Neural crest cell (in vitro differentiated cells): ENCODE data around the gene ADCY3. TPM values are rescaled to one million over a fixed set of nuclear protein-coding genes. Genes with fewer than 3 reads are reported as not detected.
A peak's percentile ranks its signal among the peaks of the same experiment; 100 is the strongest.

Source experiments
- DNase-seq: peaks from one replicate; pipeline ENCODE4 v3.0.0; 2021; ENCODE audit warnings: low read depth, mixed read lengths, low spot score
- H3K27ac Mint-ChIP-seq: one replicate; pipeline ENCODE4 v1.8.0; 2021; ENCODE audit warnings: mild to moderate bottlenecking, mixed read lengths; ENCODE audit not compliant: unreplicated experiment
- H3K27me3 Mint-ChIP-seq: 2 replicates; pipeline ENCODE4 v1.8.0; 2021; ENCODE audit warnings: low read depth, mild to moderate bottlenecking, mixed read lengths
- H3K36me3 Mint-ChIP-seq: 2 replicates; pipeline ENCODE4 v1.8.0; 2021; ENCODE audit warnings: low read depth, mild to moderate bottlenecking, mixed read lengths
- H3K4me1 Mint-ChIP-seq: 2 replicates; pipeline ENCODE4 v1.8.0; 2021; ENCODE audit warnings: mixed read lengths
- H3K4me3 Mint-ChIP-seq: one replicate; pipeline ENCODE4 v1.8.0; 2021; ENCODE audit warnings: mild to moderate bottlenecking, mixed read lengths
- H3K9me3 Mint-ChIP-seq: 2 replicates; pipeline ENCODE4 v1.8.0; 2021; ENCODE audit warnings: mixed read lengths
- CTCF ChIP-seq: fragments of 200-600 bp; sonication (generic); conservative IDR thresholded peaks from 2 replicates; pipeline ENCODE4 v1.5.0; 2021; ENCODE audit warnings: antibody characterized with exemption, mild to moderate bottlenecking
- total RNA-seq: library from RNA; stranded (reverse); gene quantifications from 2 replicates; pipeline ENCODE4 v1.2.1, GENCODE V29; 2021

Gene ADCY3
- total RNA-seq, 1 donor from 2014 or later = 49.2 TPM

GRCh38 chr2:24832521-24832920, 87.5 kb downstream of the ADCY3 start:
- H3K4me1 Mint-ChIP-seq = peaks cover 37% of the 10 kb centered on the region
- H3K27ac Mint-ChIP-seq = peak overlapping the region; percentile 88
- peak overlapping the region; percentile 34 for H3K4me3 Mint-ChIP-seq
- no peaks in the 10 kb centered on the region for H3K9me3 Mint-ChIP-seq
- H3K36me3 Mint-ChIP-seq = peaks cover 20% of the 10 kb centered on the region
- TF ChIP-seq CTCF = no peak
- DNase-seq = no peak
- peaks cover 3% of the 10 kb centered on the region for H3K27me3 Mint-ChIP-seq

- Mint-ChIP-seq H3K27me3 (peaks cover 3% of the 10 kb centered on the region), H3K4me3 (peak overlapping the region; percentile 4), H3K27ac (peak overlapping the region; percentile 88), H3K4me1 (peaks cover 42% of the 10 kb centered on the region), H3K9me3 (no peaks in the 10 kb centered on the region), H3K36me3 (peaks cover 20% of the 10 kb centered on the region)
- TF ChIP-seq CTCF = no peak
- peak; percentile 45 for DNase-seq
These were observed 88.0 kb downstream of the ADCY3 start for GRCh38 chr2:24832073-24832461.

- H3K36me3 Mint-ChIP-seq = peaks cover 20% of the 10 kb centered on the region
- H3K27me3 Mint-ChIP-seq = peaks cover 3% of the 10 kb centered on the region
- H3K4me3 Mint-ChIP-seq = peak overlapping the region; percentile 29
- H3K27ac Mint-ChIP-seq = no peak overlapping the region
- no peaks in the 10 kb centered on the region for H3K9me3 Mint-ChIP-seq
- H3K4me1 Mint-ChIP-seq = peaks cover 43% of the 10 kb centered on the region
- no peak for DNase-seq
- TF ChIP-seq CTCF = no peak
These were observed 88.6 kb downstream of the ADCY3 start for GRCh38 chr2:24831221-24832072.

GRCh38 chr2:24830786-24831185, 89.3 kb downstream of the ADCY3 start:
- Mint-ChIP-seq H3K4me1 (peaks cover 43% of the 10 kb centered on the region), H3K4me3 (no peak overlapping the region), H3K36me3 (peaks cover 17% of the 10 kb centered on the region), H3K27me3 (peaks cover 3% of the 10 kb centered on the region), H3K27ac (no peak overlapping the region), H3K9me3 (no peaks in the 10 kb centered on the region)
- TF ChIP-seq CTCF = no peak
- DNase-seq = no peak

- peaks cover 42% of the 10 kb centered on the region for H3K4me1 Mint-ChIP-seq
- H3K36me3 Mint-ChIP-seq = peaks cover 17% of the 10 kb centered on the region
- H3K4me3 Mint-ChIP-seq = no peak overlapping the region
- no peak overlapping the region for H3K27ac Mint-ChIP-seq
- no peaks in the 10 kb centered on the region for H3K9me3 Mint-ChIP-seq
- no peak for DNase-seq
- TF ChIP-seq CTCF = no peak
- H3K27me3 Mint-ChIP-seq = peaks cover 3% of the 10 kb centered on the region
These were observed 89.7 kb downstream of the ADCY3 start for GRCh38 chr2:24830351-24830750.
